ENCODE measurements around the gene DPRX.

DPRX gene

GRCh38 chr19:53631949-53632407 is at the start of gene DPRX:
Gene DPRX (plus strand): TSS chr19:53631999. CDS start chr19:53632107, 108 bp downstream.
- H3K36me3 Mint-ChIP-seq, result peaks cover 2% of the 10 kb centered on the region
- peaks cover 3% of the 10 kb centered on the region for H3K27me3 Mint-ChIP-seq
- peaks cover 7% of the 10 kb centered on the region for H3K9me3 Mint-ChIP-seq
- no peak within 1 kb of the TSS for H3K27ac Mint-ChIP-seq
- H3K4me3 Mint-ChIP-seq, result no peak within 1 kb of the TSS
- DNase-seq (ENCODE audit: low spot score in 2 of 2) (no peak), ATAC-seq (ENCODE audit: low read depth) (no peak)
- H3K4me1 Mint-ChIP-seq, result no peaks in the 10 kb centered on the region

GRCh38 chr19:53583181-53583580 is 48.6 kb upstream of the DPRX start:
- peaks cover 12% of the 10 kb centered on the region for H3K9me3 Mint-ChIP-seq
- H3K27me3 Mint-ChIP-seq, result no peaks in the 10 kb centered on the region
- H3K36me3 Mint-ChIP-seq, result peaks cover 13% of the 10 kb centered on the region
- no peak overlapping the region for H3K27ac Mint-ChIP-seq
- ATAC-seq (ENCODE audit: low read depth) (no peak), DNase-seq (ENCODE audit: low spot score in 2 of 2) (no peak)
- no peak overlapping the region for H3K4me3 Mint-ChIP-seq
- H3K4me1 Mint-ChIP-seq, result no peaks in the 10 kb centered on the region

DNA sequence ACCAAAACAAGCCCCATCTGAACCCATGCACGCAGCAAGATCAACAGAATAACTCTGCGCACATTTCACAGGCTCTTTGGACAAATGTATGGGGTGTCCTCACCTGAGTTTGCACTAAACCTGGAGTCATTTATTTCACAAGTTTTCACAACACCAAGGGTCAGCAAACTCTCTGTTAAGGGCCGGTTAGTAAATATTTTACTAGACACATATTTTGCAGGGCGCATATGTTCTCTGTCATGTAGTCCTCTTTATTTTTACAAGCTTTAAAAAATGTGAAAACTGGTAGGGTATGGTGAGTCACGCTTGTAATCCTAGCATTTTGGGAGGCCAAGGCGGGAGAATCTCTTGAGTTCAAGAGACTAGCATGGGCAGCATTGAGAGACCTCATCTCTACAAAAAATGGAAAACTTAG is 45.5 kb upstream of the DPRX start:
- peaks cover 3% of the 10 kb centered on the region for H3K36me3 Mint-ChIP-seq
- H3K4me1 Mint-ChIP-seq, result no peaks in the 10 kb centered on the region

DNA sequence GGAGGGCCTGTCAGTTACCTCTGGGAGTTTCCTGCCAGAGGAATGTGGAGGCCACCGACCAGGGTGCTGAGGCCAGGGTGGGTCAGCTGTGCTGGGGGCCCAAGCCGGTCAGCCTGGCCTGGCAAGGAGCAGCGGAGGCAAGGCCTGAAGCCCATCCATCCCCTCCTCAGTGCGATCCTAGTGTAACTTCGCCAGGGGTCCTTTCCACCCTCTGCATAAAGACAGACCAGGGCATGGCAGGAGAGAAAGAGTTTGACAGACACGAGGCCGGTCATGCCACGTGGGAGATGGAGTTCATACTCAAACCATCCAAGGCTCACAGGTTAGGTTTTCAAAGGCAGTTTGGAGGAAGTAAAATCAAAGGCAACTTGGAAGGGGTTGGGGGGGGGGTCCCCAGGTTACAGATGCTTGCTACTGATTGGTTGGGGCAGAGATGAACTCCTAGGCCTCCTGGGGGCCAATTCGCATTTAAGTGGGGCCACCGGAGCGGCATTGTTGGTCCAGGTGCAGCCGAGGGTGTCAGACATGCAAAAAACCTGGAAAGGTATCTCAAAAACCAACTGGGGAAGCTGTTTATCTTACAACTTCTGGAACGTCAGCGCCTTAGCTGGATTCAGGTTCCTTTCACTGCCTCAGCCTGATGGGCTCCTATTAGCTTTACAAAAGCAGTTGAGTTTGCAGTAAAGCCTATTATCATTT is 36.8 kb upstream of the DPRX start:
- no peak for ATAC-seq (ENCODE audit: low read depth)
- no peak overlapping the region for H3K4me3 Mint-ChIP-seq
- peaks cover 4% of the 10 kb centered on the region for H3K9me3 Mint-ChIP-seq
- no peaks in the 10 kb centered on the region for H3K27me3 Mint-ChIP-seq
- no peaks in the 10 kb centered on the region for H3K4me1 Mint-ChIP-seq
- H3K27ac Mint-ChIP-seq, result no peak overlapping the region
- DNase-seq (ENCODE audit: low spot score in 2 of 2), result no peak
- H3K36me3 Mint-ChIP-seq, result no peaks in the 10 kb centered on the region

More for the DNA sequence above, 45.5 kb upstream of the DPRX start:
- DNase-seq (ENCODE audit: low spot score in 2 of 2), result no peak
- Mint-ChIP-seq H3K27ac (no peak overlapping the region), H3K4me3 (no peak overlapping the region), H3K27me3 (no peaks in the 10 kb centered on the region), H3K9me3 (peaks cover 9% of the 10 kb centered on the region)
- ATAC-seq (ENCODE audit: low read depth), result no peak

DNA sequence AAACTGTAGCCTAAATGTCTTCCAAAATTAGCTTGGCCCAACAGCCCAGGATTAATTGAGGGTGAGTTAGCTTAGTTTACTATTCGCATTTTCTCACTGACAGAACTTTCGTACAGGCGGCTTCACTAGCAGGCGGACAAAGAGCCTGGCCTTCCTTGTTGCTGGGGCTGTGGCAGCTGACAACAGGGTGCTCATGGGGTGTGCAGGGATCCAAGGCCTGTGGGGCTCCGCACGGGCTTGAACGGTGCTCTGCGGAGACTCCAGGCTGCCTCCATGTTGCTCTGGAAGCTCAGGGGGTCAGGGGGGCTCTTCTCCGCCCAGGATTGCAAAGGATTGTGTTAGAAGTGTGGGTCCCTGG is 36.3 kb upstream of the DPRX start:
- no peak for ATAC-seq (ENCODE audit: low read depth)
- no peak overlapping the region for H3K27ac Mint-ChIP-seq
- no peak for DNase-seq (ENCODE audit: low spot score in 2 of 2)
- no peaks in the 10 kb centered on the region for H3K4me1 Mint-ChIP-seq
- no peaks in the 10 kb centered on the region for H3K36me3 Mint-ChIP-seq
- H3K27me3 Mint-ChIP-seq, result no peaks in the 10 kb centered on the region
- peaks cover 4% of the 10 kb centered on the region for H3K9me3 Mint-ChIP-seq
- H3K4me3 Mint-ChIP-seq, result no peak overlapping the region

DNA sequence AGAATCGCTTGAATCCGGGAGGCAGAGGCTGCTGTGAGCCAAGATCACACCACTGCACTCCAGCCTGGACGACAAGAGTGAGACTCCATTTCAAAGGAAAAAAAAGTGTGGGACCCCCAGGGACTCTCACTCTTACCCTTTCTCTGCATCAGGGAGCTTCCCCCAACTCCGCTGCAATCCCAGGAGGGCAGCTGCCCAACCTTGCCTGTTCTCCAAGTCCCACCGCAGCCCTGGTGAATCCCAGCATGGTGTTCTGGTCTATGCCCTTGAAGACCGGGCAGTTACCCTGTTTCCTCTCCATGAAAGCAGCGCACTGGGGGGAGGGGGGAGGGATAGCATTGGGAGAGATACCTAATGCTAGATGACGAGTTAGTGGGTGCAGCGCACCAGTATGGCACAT is 35.7 kb upstream of the DPRX start:
- ATAC-seq (ENCODE audit: low read depth) (no peak), DNase-seq (ENCODE audit: low spot score in 2 of 2) (no peak)
- Mint-ChIP-seq H3K4me3 (no peak overlapping the region), H3K27me3 (no peaks in the 10 kb centered on the region), H3K9me3 (peaks cover 3% of the 10 kb centered on the region), H3K36me3 (no peaks in the 10 kb centered on the region), H3K4me1 (no peaks in the 10 kb centered on the region), H3K27ac (no peak overlapping the region)

- no peak overlapping the region for H3K27ac Mint-ChIP-seq
- H3K4me1 Mint-ChIP-seq, result no peaks in the 10 kb centered on the region
- no peaks in the 10 kb centered on the region for H3K36me3 Mint-ChIP-seq
- no peak overlapping the region for H3K4me3 Mint-ChIP-seq
- H3K9me3 Mint-ChIP-seq, result peaks cover 2% of the 10 kb centered on the region
- ATAC-seq (ENCODE audit: low read depth) (no peak), DNase-seq (ENCODE audit: low spot score in 2 of 2) (no peak)
- H3K27me3 Mint-ChIP-seq, result peaks cover 1% of the 10 kb centered on the region
Measured at GRCh38 chr19:53597023-53597422, 34.8 kb upstream of the DPRX start.

DNA sequence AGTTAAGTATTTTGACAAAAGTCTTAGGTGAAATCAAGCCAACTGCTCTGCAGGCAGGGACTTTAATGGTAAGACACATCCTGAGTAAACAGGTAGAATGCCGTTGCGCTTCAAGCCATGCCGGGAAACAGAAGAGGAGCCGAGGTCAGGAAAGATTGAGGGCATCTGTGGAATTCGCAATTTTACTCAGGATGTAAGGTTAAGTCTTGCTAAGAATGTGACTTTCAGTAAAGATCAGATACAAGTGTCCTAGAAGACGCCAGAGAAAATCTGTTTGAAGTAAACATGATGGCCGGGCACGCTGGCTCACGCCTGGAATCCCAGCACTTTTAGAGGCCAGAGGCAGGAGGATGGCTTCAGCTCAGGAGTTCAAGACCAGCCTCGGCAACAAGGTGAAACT is 33.4 kb upstream of the DPRX start:
- Mint-ChIP-seq H3K27ac (no peak overlapping the region), H3K4me3 (no peak overlapping the region)

DNA sequence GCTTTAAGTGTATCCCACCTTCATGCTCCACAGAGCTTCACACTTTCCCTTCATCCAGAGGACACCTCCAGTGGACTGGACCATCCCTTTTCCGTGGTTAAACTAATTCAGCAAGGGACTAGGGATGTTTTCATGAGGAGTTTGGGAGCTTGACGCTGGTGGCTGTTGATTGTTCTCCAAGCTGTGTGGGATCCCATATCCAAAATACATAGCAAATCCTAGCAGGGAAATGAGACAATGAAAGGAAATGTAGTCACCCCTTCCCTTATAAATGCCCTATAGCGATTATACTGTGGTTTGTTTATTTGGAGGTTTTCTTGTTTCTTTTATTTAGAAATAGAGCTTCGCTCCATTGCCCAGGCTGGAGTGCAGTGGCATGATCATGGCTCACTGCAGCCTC is 31.6 kb upstream of the DPRX start:
- Mint-ChIP-seq H3K36me3 (no peaks in the 10 kb centered on the region), H3K9me3 (peaks cover 2% of the 10 kb centered on the region), H3K27ac (no peak overlapping the region), H3K4me1 (no peaks in the 10 kb centered on the region), H3K4me3 (no peak overlapping the region), H3K27me3 (peaks cover 1% of the 10 kb centered on the region)
- no peak for ATAC-seq (ENCODE audit: low read depth)
- DNase-seq (ENCODE audit: low spot score in 2 of 2), result no peak

More for the DNA sequence above, 33.4 kb upstream of the DPRX start:
- no peak for DNase-seq (ENCODE audit: low spot score in 2 of 2)
- Mint-ChIP-seq H3K4me1 (no peaks in the 10 kb centered on the region), H3K27me3 (peaks cover 1% of the 10 kb centered on the region), H3K36me3 (no peaks in the 10 kb centered on the region), H3K9me3 (peaks cover 2% of the 10 kb centered on the region)
- no peak for ATAC-seq (ENCODE audit: low read depth)

GRCh38 chr19:53606031-53606430 is 25.8 kb upstream of the DPRX start:
- Mint-ChIP-seq H3K4me1 (no peaks in the 10 kb centered on the region), H3K27me3 (peaks cover 1% of the 10 kb centered on the region), H3K9me3 (peaks cover 2% of the 10 kb centered on the region), H3K36me3 (no peaks in the 10 kb centered on the region), H3K4me3 (no peak overlapping the region), H3K27ac (no peak overlapping the region)
- no peak for ATAC-seq (ENCODE audit: low read depth)
- DNase-seq (ENCODE audit: low spot score in 2 of 2), result no peak

DNA sequence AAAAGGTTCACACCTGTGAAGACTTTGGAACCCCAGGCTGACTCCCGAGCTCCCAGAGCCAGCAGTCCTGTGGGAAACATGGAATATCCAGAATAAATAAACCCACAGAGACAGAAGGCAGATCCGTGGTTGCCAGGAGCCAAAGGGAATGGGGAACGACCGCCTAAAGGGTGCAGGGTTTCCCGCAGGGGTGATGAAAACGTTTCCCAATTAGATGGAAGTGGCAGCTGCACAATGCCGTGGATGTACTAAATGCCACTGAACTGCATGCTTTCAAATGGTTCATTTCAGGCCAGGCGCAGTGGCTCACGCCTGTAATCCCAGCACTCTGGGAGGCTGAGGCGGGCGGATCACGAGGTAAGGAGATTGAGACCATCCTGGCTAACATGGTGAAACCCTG is 23.4 kb upstream of the DPRX start:
- no peak for DNase-seq (ENCODE audit: low spot score in 2 of 2)
- no peak for ATAC-seq (ENCODE audit: low read depth)
- Mint-ChIP-seq H3K36me3 (no peaks in the 10 kb centered on the region), H3K4me3 (no peak overlapping the region), H3K4me1 (no peaks in the 10 kb centered on the region), H3K9me3 (peaks cover 5% of the 10 kb centered on the region), H3K27ac (no peak overlapping the region), H3K27me3 (no peaks in the 10 kb centered on the region)

GRCh38 chr19:53612762-53613526 is 18.9 kb upstream of the DPRX start:
- H3K9me3 Mint-ChIP-seq, result peaks cover 5% of the 10 kb centered on the region
- H3K27ac Mint-ChIP-seq, result no peak overlapping the region
- H3K4me1 Mint-ChIP-seq, result no peaks in the 10 kb centered on the region
- no peaks in the 10 kb centered on the region for H3K27me3 Mint-ChIP-seq
- no peak overlapping the region for H3K4me3 Mint-ChIP-seq
- DNase-seq (ENCODE audit: low spot score in 2 of 2), result no peak
- no peak for ATAC-seq (ENCODE audit: low read depth)
- no peaks in the 10 kb centered on the region for H3K36me3 Mint-ChIP-seq

GRCh38 chr19:53621885-53622740 is 9.7 kb upstream of the DPRX start:
- Mint-ChIP-seq H3K27me3 (no peaks in the 10 kb centered on the region), H3K4me1 (no peaks in the 10 kb centered on the region), H3K9me3 (peaks cover 2% of the 10 kb centered on the region), H3K4me3 (no peak overlapping the region), H3K36me3 (no peaks in the 10 kb centered on the region), H3K27ac (no peak overlapping the region)
- DNase-seq (ENCODE audit: low spot score in 2 of 2) (no peak), ATAC-seq (ENCODE audit: low read depth) (no peak)

Data from memory B cell (primary cell).